Activated CD8-positive, alpha-beta memory T cell treated with anti-CD3 and anti-CD28 coated beads, Interleukin-2, amount 50 U/mL, for 48 hours (primary cell): ENCODE results near the gene SLC9A4.

Experiments
- DNase-seq: peaks from one replicate; pipeline ENCODE4 v3.0.0-alpha.2; 2020

SLC9A4 gene

DNA sequence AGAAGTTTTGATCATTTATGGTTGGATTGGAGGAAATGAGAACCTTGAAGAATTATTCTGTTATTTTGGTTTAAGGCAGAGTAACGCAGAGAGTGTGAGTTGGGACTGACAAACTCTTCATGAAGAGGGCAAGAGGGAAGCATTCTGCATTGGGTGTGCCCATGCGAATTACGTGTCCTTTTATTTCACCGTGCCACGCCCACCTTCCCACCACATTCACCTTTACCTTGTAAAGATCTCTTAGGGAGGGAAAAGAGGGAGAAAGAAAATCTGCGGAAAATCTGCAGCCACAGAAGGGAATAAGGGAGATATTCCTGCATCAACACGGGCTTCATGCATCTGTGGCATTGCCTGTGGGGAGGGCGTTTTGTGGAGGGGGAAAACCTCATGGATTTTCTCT lies 31.8 kb downstream of the SLC9A4 start:
- no peak for DNase-seq

DNA sequence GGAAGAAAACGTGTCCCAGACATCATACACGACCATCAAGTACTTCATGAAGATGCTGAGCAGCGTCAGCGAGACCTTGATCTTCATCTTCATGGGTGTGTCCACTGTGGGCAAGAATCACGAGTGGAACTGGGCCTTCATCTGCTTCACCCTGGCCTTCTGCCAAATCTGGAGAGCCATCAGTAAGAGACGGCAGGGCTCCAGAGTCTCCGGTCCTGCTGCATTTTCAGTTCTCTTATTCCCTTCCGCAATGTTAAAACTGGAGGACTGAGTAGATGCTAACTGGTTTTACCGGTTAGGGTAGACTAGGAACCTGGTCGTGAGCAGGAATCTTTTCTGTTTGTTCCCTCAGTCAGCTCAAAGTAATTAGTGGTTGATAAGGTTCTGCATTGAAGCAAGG lies 32.3 kb downstream of the SLC9A4 start:
- DNase-seq, result no peak

DNA sequence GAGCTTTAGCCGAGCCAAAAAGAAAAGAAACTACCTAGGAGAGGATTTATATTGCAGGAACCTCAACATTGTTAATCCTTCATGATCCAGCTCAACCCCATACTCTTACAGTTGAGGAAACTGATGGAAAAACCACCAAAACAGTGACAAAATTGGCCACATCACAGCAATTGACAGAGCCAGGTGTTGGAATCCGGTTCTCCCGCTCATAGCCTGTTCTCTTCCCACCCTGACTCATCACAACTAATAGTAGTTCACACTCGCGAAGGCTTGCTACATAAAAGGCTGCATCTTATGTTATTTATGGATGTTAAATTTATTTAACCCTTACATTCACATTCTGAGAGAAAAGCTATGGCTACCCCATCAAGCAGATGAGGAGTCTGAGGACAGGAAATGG lies 33.7 kb downstream of the SLC9A4 start:
- DNase-seq, result no peak

DNA sequence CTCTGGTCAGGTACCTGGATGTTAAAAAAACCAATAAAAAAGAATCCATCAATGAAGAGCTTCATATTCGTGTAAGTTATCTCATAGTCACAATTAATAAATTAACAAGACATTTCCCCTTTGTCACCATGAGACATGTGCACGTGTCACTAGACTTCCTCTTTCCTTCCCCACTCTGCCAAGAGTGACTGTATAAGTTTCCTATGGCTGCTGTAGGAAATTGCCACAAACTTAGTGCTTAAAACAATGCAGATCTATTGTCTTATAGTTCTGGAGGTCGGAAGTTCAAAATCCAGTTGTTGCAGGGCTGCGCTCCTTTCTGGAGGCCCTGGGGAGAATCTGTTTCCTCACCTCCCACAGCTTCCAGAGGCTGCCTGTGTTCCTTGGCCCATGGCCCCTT lies 35.8 kb downstream of the SLC9A4 start:
- DNase-seq, result no peak

DNA sequence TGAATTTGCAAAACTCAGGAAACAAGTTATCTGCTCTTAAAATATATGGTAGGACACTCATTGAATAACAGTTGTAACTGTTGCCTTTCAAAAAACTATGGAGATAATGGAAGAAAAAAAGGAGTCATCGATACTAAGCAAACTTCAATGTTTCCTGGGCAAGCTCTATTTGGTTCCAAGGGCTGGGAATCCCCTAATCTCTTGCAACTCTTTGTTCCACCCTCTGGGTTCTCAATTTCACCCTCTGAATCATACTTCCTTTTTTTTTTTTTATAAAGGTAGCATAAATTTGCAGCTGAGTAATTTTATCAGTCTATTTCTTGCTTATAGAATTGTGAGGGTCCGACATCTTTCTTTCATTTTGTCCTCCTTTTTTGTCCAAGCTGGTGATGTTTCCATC lies 36.7 kb downstream of the SLC9A4 start:
- no peak for DNase-seq

DNA sequence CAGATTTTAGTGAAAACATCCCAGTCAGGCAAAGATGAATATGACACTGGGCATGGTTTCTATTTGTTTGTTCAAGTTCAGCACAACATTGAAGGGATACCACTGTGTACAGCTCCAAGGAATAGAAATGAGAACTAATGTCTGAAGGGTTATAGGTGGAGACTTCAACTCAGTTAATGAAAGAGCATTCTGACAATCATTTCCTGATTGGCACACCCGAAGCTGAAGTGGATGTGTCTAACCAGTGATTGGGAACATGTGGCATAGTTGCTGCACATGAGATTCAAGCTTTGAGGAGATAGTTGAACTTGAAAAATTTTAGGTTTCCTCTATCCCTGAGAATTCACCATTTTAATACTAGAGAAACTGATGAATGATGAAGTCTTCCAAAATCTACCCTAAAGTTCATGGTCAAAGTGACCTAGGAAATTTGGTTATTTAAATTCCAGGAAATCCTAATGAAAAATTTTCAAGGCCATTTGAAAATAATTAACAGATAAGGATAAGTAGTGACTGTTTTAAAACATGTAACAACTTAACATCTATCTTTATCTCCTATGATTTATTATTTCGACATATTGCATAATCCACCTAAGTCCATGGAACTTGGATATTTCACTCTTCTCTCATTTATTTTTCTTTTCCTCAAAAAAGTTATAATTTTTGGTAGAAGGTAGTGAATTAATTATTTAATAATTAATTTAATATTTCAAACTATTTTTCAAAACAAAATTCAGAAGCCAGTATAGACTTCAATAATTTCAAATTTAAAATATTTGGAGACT lies 38.0 kb downstream of the SLC9A4 start:
- no peak for DNase-seq

DNA sequence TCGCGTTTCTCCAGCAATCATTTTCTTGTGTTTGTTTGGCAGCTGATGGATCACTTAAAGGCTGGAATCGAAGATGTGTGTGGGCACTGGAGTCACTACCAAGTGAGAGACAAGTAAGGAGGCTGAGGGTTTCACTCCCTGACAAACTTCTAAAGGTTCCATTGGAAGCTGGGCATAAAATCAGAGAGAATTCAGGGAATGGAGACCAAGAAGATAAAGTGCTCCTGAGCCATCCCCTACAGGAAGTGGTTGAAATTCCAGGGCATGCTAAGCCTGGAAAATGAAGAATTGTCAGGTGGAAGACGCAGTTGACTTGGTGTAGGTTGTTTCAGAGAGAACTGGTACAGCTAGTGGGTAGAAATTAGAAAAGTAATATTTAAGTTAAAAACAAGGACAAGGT lies 39.1 kb downstream of the SLC9A4 start:
- no peak for DNase-seq

DNA sequence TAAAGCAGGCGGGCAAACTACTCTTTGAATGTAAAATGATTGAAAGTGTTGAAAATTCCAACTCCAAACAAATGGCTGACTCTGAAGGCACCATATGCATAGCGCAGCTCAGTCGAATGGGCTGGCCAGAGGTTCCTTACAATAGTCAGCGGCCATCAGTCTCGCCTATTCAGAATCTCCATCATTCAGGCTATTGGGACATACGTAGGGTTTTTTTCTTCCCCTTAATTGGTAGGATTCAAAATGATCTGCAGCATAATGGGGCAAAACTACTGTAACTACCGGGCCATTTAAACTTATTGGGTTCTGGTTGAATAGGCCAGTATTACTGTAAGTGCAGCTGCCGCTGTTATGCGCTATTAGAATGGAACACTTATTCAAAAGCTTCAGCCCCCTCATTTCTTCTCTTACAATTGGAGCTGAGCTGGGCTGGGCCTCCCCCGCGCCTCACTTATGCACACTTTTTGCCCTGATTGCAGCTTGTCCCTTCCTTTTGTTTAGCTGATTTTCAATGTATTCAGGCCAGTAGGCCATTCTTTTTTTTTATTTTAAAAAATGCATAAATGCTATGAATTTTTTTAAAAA lies 40.4 kb downstream of the SLC9A4 start:
- DNase-seq, result no peak

DNA sequence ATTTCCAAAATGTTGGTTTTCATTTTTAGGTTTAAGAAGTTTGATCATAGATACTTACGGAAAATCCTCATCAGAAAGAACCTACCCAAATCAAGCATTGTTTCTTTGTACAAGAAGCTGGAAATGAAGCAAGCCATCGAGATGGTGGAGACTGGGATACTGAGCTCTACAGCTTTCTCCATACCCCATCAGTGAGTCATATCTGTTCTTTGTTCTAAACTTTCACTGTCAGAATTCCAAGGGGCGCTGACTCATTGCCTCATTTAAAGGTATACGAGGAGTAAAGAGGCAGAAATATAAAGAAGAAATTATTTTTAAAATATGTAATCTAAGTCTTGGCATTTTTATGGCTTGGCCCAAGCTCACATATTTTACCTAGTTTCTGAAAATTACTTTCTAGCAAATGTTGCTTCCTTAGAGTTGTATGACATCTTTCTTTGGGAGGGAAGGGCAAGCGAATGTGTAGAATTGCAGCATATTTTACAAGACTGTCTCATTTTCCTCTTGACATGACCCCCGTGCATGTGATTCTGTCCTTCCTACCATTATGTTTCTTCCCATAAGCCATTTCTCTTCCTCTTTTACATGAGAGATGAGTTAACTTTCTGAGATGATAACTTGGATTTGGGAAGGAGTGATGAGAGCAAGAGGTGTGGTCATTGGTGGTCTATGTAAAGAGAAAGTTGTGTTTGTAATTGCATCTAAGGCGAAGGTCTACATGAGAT lies 41.2 kb downstream of the SLC9A4 start:
- DNase-seq, result no peak

DNA sequence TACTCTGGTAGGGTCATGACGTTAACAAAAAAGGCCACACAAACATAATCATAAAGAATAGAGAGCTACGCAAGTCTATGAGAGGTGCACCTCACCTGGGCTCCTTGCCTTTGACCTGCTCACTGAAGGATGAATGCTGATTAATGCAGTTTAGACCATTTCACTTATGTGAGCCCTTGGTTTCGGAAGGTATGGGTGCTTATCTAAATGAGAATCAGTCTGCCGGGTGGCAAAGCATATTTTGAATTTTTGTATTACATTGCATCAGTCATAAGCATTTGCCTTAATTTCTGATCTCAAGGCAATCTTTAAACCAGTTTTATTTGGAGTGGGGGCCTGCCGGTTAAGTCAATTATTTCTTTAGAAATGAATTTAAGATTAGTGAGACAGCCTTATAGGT lies 42.8 kb downstream of the SLC9A4 start:
- no peak for DNase-seq

DNA sequence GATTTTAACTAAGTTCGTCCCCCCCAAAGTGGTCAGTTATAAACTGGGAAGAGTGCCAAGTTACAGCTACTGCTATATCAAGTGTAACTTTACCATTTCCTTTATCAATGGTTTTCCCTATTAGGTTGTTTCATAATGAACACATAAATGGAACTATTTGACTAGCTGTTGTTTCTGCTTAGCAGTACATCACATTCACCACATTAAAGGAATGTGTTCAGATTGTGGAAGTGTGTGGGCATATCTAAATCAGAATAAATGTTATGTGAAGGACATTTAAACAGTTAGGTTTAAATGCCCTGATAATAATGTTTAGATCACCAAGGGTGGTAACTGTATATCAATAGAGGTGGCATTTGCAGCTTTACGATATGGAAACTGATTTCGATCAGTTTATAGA lies 45.1 kb downstream of the SLC9A4 start:
- DNase-seq, result no peak

DNA sequence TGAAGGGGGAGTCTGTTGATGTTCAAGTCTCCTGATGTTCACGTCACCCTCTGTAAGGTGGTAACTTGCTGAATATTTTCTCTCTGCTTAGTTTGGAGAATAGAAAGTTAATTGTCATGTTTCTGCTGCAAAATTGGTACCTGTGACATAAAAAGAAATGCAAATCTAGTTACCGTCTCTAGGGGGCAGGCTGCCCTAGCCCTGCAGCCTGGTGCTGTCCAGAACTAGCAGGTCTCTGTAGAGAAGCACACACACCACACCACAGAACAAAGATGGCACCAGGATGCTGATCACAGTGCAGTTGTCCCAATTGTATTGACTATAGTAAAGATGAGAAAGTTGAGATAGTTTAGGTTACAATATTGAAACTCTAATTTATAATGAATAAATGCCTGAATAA lies 47.0 kb downstream of the SLC9A4 start:
- no peak for DNase-seq

DNA sequence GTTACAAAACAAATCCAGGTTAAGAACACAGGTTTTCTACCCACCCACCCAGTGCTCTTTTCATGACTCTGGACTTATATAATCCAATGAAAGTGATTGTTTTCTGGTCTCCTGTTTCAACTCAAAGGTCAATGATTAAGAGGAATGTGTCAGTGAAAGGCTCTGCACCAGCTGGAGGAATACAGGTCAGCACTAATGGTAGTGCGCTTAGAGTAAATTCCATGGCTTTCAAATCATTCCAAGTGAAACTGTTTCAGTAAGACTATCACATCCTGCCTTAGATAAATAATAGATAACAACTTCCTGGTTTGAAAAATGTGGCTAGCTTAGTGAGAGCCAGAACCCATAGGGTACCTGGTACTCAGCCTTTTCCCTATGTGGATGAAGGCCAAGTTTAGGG lies 47.8 kb downstream of the SLC9A4 start:
- no peak for DNase-seq

DNA sequence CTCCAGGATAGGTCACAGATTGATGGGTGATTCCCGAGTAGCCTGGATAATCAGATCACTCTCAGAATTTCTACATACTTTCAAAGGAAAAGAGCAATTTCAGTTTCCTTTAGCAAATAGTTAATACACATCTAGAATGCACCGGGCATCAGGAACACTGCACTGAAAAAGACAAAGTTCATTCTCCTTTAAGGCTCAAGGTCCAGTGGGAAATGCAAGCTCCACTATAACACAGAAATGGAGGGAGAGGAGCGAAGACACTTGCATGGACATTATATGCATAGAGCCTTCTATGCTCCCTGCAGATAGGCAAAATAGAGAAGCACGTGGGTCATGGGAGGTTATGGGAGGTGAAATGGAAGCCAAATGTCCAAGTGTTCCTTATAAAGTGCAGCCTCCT lies 49.1 kb downstream of the SLC9A4 start:
- no peak for DNase-seq

DNA sequence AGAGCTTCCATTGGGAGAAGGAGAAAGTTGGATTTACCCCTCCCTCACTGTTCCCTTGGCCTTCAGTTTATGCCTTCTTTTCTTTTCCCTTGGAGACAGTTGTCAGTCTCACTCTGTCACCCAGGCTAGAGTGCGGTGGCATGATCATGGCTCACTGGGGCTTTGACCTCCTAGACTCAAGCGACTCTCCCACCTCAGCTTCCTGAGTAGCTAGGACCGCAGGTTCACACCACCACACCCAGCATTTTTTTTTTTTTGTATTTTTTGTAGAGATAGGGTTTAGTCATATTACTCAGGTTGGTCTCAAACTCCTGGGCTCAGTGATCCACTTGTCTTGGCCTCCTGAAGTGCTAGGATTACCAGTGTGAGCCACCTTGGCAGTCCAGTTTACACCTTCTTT lies 49.9 kb downstream of the SLC9A4 start:
- DNase-seq, result no peak

DNA sequence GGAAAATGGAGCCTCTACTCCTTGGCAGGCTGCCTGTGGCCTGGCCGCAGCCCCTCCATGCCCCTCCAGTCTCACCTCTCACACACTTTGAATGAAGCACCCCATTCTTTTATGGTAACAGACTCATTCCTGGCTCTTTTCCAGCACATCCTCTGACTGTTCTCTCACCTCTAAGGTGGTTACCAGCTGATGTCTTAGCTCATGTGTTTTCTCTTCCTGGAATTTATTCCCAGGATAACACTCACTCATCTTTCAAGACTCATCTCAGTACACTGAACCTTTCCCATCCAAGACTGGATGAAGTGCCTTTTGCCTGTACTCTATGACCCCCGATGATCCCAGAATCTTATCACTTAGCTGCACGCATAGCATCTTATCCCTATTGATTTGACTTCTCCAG lies 50.6 kb downstream of the SLC9A4 start:
- DNase-seq, result no peak

DNA sequence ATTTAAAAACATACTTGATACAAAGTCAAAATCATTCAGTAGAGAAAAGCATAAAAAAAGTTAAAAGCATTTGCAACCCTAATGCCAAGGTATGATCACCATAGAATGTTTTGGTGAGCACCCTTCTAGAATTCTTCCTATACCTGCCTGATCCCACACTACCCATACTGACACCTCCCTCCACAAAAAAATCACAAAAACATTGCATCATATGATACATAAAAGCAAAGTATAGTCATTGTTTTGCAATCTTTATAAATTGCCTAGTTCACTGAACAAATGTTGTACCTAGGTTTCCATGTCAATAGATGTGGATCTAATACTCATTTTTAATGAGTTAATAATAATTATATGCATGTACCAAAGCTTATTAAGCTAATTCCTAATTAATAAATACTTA lies 54.1 kb downstream of the SLC9A4 start:
- no peak for DNase-seq

DNA sequence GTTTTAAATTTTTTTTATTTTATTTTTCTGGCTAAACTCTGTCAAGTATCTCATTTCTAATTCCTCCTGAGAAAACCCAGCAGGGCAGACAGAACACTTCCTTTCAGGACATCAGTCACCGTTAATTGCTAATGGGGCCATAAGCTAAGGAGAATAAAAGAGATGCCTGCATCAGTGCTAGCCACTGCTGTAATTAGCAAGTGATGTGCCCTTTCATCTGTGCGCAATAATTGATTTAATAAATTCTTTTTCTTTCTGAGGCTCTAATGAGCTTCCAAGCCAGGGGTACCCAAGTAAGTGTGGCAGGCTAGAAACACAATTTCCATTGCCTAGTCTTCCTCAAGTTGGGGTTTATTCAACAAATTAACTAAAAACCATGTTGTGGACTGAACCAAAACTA lies 65.5 kb downstream of the SLC9A4 start:
- no peak for DNase-seq

DNA sequence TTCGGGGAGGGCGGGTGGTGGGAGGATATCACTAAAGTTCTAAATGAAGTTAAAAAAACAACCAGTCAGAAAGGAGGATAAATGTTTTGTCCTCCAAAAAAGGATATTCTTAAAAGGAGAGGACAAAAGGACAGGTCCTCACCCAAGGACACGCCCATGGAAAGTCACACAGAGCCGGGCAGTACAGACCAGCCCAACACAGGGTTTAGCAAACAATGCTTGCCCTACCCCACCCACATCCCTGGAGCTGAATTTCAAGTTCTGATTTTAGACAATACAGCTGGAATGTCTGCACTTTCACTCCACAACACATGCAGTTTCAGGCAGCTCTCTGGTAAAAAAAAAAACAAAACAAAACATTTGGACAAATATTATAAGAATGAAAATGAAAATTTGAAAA lies 67.9 kb downstream of the SLC9A4 start:
- no peak for DNase-seq

DNA sequence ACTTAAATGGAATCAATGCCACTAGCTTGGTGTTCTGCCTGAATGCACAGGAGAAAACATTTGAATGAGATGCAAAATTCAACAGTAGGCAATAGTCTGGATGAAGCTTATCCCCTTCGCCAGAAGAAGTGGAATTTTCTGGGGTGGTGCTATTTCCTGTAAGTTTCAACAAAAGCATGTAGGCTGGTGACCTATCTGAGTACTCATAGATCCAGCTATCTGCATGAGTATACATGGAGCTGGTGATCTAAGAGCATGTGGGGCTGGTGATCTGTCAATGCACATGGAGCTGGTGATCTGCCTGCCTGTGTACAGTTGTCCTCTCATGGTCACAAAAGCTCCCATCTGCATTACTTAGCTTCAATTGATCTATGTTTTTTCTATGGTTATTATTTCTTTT lies 71.2 kb downstream of the SLC9A4 start:
- no peak for DNase-seq

DNA sequence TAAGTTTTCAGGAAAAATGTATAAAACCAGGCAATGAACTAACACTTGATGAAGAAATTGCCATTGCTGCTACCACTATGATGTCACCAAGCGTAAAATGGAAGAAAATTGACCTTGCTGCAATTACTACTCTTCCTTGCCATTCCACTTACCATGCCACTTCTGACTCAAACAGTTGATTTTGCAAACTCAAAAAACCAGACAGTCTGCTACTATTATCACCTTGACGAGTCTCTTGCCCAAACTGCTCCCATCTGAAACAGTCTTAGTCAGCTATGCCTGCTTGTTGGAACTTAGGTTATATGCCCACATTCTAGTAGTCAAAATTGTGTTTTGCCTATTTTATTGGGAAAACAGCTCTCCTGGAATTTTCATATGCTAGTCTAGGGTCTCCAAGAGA lies 74.4 kb downstream of the SLC9A4 start:
- no peak for DNase-seq

DNA sequence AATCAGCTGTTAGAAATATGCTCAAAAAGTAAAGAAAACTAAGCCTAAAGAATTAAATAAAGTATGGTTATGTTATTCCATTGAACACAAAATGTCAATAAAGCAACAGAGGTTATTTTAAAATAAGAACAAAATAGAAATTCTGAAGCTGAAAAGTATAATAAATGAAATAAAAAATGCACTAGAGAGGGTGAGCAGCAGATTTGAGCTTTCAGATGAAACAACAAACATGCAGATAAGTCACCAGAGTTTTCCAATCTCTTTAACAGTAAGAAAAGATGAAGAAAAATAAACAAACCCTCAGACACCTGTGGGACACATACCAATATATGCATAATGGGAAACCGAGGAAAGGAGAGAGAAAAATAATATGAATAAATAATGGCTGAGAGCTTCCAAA lies 76.0 kb downstream of the SLC9A4 start:
- DNase-seq, result no peak

DNA sequence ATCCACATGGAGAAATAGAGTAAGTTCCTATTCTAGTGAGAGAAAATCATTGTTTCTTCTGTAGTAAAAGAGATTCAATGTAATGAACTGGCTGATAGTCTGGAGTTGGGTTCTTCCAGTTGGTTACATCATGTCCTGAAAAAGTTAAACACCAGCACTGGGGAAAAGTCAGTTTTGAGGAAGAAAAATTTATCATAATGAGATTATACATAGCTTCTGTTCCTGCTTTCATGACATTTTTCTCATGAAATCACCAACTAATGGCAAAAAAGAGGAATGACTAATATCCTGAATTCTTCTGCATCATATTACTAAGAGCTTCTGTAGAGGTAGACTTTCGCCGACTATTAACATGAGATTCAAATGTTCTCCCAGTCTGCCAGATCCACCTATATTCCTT lies 77.1 kb downstream of the SLC9A4 start:
- no peak for DNase-seq

DNA sequence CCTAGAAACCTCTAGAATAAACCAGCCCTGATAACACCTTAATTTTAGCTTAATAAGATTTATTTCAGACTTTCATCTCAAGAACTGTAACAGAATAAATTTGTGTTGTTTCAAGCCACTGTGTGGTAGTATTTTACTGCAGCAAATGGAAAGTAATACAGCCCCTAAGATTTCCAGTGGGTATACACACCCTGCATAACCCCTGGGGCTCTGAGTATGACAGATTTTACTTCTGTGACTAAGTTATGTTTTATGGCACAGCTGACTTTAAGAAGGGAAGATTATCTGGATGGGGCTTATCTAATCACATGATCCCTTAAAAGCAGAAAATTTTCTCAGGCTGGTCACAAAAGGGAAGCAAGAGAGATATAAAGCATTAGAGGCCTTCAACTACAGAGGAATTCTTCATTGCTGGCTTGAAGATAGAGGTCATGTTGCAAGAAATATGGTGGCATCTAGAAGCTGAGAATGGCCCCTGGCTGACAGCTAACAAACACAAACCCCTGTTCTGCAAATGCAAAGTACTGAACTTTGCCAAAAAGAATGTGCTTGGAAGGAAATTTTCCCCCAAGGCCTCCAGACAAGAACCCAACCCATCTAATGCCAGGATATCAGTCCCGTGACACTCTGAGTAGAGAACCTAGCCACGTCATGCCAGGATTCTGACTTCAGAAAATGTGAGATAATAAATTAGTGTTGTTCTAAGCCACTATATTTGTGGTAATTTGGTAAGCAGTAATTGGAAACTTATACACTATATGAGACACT lies 78.5 kb downstream of the SLC9A4 start:
- no peak for DNase-seq
